ENCODE data around the gene FXR1.

FXR1 gene

DNA sequence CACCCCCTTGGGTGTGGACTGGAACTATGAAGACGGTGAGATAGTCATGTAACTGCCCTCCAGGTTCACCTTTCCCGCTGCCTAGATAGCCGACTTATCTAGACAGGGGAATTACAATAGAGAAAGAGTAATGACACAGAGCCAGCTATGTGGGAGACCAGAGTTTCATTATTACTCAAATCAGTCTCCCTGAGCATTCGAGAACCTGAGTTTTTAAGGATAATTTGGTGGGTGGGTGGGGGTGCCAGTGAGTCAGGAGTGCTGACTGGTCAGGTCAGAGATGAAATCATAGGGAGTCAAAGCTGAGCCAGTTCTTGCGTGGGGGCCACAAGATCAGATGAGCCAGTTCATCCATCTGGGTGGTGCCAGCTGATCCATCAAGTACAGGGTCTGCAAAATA is 96.8 kb downstream of the FXR1 start:
- no peak for DNase-seq

GRCh38 chr3:181017690-181018089 is 105.2 kb downstream of the FXR1 start:
- DNase-seq, result no peak

- no peak for DNase-seq
Measured at GRCh38 chr3:181025204-181025603, 112.7 kb downstream of the FXR1 start.

DNA sequence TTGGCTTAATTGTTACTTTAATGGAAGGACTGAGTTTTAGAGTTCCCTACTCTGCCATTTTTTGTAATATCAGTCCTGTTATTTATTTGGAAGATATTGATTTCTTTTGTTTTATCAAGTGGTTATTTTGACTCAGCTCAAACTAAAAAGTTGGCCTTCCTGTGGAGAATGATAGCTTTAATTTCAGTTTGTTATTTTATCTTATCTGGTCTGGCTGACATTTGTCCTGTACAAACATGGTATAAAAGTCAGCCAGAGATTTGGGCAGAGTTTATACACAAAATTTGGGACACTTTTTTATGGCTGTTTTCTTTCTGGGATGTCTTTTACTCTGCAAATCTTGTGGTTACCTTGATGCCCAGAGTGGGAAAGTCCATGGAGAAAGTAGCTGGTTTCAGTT is 118.5 kb downstream of the FXR1 start:
- no peak for DNase-seq

Data from NCI-H1436 (cell line).